ENCODE measurements around the gene GREB1.

The GREB1 gene

DNA sequence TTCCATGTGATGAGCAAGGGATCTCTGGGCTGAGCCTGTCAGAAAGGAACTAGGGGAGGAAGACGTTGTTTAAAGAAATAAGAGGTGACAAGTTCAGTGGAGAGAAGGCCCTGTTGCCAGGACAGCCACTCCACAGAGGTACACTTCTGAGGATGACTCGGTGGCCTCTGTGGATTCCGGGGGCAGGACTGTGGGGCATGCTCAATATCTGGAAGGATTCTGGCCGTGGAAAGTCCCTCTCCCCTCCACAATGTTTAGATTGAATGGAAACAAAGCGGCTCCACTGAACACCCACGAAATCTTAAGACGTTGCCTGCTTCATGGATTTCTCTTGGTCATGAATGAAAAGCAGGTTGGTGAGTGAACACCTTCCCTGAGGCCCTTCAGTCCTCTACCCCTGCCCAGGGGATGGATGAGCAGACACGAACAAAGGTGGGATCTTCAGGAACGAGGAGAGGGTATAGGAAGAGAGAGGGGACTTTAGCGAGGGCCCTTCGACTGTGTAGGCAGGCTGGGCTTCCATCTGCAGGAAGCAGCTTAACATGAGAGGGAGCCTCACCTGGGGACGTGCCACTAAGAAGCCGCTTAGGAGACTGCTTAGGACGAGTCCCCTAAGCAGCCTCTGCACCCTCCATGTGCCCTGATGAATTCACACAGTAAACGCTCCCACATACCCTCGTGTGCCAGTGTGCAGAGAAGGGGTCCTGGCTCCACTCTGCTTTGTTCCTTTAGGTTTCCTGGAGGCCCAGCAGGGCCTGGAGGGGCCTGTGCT lies 134.2 kb downstream of the GREB1 start:
- DNase-seq: no peak

DNA sequence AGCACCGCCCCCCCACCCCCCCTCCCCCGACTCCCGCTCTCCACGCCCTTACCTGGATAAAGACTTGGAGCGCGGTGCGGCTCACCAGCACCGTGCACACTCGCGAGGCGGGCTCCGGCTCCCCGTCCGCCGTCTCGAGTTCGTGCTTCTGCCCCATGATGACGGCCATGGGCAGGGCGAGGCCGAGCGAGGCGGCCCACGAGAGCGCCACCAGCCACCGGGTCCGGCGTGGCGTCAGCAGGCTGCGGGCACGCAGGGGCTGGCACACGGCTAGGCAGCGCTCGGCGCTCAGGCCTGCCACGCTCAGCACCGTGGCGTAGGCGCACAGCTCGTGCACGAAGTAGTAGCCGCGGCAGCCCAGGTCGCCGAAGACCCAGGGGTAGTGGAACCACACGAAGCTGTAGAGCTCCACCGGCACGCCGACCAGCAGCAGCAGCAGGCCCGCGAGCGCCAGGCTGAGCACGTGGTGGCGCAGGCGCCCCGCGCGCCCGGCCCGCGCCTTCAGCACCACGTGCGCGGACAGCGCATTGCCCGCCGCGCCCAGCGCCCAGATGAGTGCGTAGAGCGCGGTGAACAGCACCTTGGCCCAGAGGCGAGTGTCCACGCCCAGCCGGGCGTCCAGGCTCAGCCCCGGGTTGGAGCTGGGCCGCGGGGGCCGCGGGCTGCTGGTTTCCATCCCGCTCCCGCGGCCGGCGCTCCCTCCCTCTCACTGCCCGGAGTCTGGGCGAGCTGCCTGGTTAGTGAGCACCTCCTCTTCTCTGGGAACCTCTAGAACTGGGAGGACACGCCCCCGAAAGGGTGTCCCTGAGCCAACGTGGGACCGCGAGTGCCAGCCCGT lies 135.8 kb downstream of the GREB1 start, which contains the start of gene NTSR2:
NTSR2 (minus strand) TSS at position 742 of the 838 bp plus-strand sequence; CDS start at position 676, 66 bp downstream.
- DNase-seq: no peak

DNA sequence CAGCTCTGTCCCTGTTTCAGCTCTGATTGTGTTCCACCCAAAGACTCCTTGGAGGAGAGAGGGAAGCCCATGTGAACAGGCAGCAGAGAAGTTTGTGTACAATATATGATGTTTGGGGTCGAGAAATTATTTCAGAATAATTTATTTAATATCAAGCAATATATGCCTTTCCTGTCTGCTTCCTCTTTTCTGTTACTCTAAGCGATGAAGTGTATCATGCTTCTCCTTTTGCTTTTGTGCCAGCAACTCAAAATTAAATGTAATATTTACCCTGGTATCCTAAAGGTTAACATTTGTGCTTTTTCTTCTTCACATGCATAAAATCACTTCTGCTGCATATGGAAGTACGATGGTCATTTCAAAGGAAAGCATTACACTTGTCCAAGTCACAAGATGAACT lies 138.6 kb downstream of the GREB1 start:
- no peak for DNase-seq

DNA sequence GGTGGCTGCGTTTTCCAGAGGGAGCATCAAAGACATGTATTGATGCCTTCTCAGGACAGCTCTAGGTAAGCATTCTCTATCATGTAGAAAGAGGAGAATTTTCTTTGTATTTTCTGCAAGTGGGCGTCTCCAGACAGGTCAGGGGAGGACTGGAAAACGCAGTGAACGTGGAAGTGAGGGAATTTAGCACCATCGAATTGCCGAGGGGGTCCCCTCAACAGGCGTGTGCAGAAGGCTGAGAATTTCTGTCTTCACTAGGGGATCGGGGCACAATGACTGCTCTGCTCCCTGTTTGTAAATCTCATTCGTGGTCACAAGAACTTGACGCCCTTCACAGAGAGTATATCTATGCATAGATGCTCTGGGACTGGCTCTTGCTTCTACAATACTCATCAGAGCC lies 141.1 kb downstream of the GREB1 start:
- DNase-seq: no peak

DNA sequence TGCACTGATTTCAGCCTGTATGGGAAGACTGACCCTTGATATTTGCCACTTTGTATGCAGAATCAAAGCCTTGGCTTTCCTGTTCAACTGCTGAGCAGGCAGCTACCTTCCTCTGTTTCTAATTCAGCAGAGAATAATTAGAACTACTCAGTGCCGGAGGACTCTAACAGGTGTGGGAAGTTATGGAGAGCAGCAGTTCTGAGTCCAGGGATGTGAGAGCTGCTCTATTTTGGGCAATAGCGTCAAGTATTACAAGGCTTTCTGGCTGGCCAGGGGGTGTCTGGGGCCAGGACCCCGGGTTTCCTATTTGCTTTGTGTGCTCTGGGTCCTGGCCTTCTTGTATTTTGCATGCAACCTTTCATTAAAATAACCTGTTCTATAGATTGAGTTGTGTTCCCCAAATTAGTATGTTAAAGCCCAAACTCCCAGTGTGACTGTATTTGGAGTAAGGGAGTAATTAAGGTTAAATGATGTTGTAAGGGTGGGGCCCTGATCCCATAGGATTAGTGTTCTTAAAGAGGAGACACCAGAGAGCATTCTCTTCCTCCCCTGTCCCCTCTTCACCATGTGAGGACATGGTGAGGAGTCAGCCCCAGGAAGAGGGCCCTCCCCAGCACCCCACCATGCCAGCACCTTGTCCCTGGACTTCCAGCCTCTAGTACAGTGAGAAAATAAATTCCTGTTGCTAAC lies 141.7 kb downstream of the GREB1 start:
- DNase-seq: no peak

DNA sequence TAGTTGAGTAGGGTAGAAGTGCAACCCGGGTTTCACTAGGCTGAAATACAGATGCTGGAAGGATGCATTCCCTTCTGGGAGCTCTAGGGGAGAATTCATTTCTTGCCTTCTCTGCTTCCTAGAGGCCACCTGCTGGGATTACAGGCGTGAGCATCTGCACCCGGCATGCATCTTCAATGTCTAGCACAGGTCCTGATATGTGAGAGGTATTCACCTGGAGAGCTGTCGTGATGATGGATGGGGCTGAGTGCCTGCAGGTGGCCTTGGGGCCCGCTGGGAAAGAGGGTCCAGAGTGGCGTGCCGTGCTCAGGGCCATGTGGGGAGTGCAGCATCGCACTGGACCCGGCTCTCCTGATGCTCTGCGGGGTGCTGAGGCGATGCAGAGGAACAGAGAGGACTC lies 142.8 kb downstream of the GREB1 start:
- DNase-seq: no peak

DNA sequence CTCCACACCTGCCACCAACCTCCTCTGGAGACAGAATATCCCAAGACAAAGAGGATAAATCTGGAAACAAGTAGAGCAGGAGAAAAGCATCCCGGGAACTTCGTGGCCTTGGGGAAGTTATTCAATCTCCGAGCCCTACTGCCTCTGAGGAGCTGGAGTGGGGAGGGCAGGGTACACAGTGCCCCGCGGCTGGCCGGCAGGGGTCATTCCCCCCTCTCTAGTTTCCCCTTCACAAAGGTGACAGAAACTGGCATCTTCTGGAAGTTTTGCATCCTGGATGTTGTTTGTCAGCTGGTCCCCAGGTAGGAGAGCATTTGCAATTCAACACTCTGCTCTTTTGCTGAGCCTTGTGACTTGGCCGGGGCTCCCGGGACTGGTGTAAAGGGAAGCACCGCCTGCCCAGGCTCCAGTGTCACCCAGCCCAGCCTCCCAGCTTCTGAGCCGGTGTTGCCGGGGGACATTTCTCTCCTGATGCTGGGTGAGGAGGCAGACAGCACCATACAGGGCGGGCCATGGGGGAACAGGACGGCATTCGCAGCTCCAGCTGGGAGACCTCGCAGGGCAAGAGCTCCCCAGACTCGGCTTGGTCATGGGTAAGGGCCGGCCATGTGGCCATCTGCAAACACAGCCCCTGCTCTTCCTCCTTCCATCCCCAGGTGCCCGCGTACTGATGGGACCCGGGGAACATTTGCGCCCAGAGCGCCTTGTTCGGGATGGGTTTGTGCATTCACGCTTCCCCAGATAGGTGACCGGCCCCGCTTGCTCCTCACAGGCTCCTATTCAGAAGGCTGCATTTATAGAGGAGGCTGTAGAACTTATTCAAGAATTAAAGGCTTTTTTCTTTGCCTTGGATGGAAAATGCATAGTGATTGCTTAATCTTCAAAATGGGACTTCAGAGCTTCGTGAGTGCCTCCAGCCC lies 143.6 kb downstream of the GREB1 start:
- no peak for DNase-seq

DNA sequence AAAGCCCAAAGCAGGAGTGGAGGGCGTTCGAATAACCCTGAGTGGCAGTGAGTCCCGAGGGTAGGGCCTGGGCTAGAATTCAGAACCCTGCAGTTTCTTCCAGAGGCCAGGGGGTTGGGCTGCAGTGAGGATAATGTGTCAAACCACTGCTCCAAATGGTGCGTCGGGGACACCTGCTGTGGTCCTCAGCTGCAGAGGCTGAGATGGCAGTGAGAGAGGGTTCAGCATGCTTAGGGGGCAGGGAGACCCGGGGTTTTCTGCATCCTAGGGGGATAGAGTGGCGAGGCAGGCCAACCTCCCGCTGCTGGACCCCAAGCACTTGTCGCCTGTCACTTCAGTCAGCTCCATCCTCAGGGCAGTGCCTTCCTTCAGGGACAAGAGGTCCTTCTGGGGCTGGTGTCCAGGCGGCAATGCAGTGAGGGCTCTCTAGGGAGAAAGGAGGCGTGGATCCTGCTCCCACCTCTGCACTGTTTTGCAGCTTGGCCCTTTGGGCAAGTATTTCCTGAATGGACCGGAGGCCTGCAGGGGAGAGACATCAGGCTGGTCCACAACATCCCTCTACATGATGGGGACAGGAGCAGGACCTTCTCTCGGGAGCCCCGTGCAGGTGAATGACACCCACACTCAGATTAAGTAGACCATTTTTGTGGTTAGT lies 144.6 kb downstream of the GREB1 start:
- DNase-seq: no peak

DNA sequence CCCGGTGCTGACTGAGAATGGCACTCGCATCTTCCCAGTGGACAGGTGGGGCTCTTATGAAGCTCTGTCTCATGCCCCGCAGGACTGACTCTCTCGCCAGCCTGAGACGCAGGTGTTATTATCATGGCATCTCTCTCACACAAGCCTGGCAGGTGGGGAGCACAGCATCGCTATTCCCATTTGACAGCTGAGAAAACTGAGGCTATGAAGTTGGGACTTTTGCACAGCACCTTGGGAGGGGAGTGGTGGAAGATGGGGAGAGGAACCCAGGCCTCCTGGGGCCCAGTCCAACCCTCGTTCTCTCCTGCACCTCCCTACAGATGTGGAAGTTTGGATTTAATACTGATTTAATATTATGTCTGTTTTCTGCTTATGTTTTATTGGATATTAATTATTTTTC lies 145.2 kb downstream of the GREB1 start:
- no peak for DNase-seq

DNA sequence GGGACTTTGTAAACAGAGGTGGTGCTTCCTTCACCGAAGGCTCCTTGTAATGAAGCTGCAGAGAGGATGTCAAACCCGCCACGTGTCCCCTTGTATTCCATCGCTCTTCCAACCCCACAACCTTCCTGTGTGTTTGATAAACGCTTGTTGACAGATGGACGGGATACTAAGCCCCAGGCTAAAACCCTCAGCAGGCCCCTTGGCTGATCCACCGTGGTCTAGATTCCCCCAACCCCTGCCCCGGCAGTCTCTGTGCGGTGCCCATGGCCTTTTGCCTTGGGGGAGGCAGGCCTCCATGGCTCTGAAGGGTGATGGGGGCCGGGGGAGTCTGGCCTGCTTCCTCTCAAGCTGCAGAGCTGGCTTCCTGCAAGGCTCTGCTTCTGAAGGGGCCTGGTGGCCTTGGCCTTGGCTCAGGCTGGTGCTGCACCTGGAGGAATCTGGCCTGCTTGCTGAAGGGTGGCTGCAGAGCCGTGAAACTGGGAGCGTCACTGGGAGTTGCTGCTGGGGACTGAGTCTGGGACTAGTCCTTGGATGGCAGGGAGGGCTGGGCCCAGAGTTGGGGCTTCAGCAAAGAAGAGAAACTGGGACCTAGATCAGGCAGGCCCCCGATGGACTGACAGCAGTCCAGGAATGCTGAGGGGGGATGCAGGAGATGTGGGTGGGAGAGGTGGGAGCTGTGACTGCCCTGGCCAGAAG lies 145.8 kb downstream of the GREB1 start:
- DNase-seq: no peak

DNA sequence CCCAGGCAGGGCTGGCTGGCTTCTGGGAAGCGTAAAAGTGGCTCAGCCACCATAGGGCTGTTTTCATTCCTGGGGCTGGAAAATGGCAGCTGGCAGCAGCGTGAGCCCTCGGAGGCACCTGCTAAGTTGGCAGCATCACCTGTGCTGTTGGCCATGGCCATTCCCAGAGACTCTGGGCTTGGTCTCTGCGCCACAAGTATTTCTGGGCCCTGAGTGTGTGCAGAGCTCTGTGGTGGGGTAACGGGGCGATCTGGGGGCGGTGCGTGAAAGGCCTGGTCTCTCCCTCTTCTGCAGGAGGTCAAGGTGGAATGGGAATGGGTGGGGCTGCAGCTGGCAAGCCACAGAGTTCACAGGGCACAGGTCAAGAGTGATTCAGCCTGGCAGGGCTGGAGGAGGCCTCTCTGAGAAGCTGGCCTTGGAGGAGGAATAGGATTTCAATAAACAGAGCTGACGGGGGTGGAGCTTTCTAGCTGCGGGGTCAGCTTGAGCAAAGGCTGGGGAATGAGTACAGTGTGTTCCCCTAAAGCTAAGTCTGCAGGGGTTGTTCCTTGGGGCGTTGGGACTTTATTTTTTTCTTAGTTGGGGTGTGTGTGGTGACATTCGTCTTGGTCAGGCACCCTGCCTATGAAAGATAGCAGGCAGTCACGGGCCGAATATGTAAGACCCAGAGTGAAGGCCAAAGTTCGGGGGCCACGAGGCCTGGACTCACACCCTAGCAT lies 146.5 kb downstream of the GREB1 start:
- no peak for DNase-seq

DNA sequence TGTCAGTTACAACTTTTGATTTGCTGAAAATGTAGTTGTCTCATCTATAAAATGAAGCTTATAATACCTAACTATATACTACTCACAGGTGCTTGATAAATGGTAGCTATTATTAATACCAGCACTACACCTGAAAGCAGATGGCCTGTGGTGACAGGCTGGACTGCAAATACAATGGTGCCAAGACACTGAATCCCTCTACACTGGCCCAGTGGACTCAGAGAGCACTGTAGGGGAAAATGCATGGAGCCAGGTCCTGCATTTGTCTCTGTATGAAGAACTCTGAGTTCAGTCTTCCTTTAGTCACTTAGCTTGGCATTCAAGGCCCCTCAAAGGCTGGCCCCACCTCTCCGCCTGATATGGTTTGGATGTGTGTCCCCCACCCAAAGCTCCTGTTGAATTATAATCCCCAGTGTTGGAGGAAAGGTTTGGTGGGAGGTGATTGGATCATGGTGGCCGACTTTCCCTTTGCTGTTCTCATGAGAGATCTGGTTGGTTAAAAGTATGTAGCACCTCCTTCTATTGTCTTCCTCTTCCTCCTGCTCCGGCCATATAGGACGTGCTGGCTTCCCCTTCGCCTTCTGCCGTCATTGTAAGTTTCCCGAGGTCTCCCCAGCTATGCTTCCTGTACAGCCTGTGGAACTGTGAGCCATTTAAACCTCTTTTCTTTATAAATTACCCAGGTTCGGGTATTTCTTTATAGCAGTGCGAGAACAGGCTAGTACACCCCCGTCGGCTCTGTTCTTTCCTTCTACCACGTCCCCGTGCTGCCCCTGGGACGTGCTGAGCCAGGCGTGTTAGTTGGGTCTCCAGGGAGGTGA lies 147.3 kb downstream of the GREB1 start:
- DNase-seq: no peak

DNA sequence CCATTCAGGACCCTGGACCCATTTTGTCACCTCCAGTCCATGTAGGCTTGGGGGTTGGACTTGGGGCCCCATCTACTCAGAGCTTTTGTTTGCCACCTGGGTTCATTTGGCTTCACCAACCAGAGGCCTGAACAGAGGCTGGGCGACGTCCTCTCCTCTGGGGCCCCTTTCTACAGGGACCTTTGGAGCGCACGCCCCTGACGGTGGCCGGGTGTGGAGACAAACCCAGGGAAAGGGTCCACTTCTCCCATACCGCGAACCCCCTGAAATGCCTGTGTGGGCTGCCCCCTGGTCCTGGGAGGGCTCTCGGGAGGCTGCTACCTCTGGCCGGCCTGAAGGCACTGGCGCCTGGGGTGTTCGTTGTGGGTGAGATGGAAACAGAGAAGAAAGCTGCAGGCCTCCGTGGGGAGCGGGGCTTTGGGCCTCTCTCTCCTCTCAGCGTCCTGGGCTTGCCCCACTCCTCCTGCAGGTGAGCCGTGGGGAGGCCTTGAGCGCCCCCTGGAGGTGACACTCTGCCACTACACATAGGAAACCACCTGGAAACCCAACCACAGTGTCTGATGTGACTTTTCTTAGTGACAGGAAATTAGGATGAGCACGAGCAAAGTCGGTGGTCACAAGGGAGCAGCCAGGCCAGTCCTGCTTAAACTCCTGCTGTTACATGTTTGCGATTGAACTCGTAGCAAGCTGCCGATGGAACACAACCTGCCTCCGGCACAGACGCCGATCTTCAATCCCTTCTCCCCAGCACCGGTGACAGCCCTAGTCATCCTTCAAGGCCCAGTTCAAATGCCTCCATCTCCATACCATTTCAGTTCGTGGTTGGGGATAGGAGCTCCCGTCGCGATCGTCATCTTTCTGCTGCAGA lies 148.1 kb downstream of the GREB1 start:
- DNase-seq: peak; percentile 23

DNA sequence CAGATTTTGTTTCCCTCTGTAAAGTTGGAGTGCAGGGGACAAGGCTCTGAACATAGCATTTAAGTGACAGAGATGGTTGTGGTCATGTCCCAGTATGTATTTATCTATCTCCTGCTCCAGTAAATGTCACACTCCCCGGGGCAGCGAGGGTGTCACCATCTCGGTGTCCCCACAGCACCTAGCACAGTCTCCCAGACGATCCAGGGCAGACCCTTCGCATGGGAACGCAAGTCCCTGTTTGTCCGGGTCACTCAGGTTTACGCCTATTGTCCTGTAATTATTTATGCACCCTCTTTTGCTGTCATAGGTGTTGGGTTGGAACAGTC lies 148.7 kb downstream of the GREB1 start:
- no peak for DNase-seq

DNA sequence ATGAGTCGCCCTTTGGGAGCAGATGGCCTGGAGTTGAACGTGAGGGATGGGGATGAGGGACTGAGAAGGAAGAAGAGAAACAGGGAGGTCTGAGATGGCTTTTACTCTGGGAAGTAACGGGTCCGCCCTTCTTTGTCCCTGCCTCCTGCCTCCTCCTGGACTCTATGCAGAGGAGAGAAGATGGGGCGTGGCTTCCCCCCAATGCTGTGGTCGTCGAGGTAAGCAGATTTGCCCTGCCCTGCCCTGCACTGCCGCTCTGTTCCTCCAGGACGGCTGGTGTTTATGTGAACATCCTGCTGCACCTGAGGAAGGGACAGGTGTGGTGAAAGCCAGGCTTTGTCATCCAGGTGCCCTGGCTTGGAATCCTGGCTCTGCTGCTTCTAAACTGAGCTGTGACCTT lies 149.6 kb downstream of the GREB1 start:
- no peak for DNase-seq

DNA sequence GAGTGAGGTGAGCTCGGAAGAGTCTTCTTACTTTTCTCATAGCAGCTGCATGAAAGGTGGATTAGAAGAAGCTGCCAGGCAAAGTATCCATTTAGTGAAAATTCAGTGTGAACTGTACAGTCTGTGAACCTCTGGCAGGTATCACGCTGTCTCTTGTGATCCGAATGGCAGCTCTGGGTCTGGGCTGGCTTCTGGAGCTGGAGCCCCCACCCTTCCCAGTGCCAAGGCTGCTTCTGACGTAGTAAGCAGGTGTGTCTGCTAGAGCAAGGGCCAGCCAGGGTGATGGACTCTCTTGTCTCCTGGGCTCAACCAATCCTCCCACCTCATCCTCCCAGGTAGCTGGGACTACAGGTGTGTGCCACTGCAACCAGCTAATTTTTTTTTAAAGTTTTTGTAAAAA lies 150.1 kb downstream of the GREB1 start:
- no peak for DNase-seq

DNA sequence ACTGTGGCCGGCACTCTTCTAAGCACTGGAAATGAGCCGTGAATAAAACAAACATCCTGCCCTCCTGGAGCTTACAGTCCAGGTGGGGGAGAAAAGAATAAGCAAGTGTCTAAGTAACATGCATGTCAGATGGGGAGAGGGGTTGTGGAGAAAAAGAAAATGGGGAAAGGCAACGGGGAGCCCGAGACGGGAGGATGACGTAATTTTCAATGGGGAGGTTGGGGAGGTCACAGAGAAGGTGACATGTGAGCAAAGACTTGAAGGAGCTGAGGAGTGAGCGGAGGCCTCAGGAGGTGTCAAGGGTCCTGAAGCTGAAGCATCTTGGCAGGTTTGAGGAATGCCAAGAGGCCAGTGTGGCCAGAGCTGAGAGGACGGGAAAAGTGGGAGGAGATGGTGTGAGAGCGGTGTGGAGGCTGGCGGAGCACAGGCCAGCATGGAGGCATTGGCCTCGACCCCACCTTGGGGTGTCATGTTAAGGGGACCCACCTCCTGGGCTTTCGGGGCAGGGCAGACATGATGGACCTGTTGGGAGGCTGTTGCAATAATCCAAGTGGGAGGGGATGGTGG lies 151.1 kb downstream of the GREB1 start:
- DNase-seq: no peak

DNA sequence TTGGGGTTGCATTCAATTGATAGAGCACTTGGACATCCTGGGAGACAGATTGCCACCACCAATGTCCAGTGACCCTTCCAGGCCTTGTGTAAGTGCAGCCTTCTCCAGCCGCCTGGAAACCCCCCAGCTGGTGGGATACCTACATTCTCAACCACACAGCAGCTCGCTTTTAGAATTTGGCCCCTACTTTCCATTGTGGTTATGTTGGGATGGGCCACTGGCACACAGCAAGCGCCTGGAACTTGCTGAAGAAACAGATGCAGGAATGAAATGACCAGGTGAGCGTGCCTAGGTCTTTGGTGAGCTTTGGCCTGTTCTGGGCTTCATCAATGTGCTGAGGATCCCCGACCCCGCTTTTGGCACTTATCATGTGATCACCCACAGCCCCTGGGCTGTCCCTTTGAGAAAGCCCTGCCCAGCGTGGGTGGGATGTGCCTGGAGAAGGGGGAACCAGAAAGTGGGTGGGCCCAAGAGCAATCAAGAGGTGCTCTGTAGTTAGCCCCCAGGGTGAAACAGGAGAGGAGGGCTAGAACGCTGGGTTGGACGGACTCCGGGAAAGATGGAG lies 152.1 kb downstream of the GREB1 start:
- no peak for DNase-seq

Measured in NCI-H1105 (cell line).